Parathyroid adenoma (tissue), 2 donors: Measurements from ENCODE around the gene ZNF554.

Source experiments
- H2AFZ ChIP-seq: fragments of 300-600 bp; sonication (generic); one replicate; pipeline ENCODE4 v1.7.0; 2017; ENCODE audit warnings: antibody characterized with exemption, mild to moderate bottlenecking
- H3K27ac ChIP-seq: fragments of 300-600 bp; sonication (generic); one replicate; pipeline ENCODE4 v1.7.0; 2017
- H3K27me3 ChIP-seq: fragments of 300-600 bp; sonication (generic); one replicate; pipeline ENCODE4 v1.7.0; 2017; ENCODE audit warnings: low read length; ENCODE audit not compliant: control insufficient read depth, insufficient read depth
- H3K36me3 ChIP-seq: fragments of 300-600 bp; sonication (generic); one replicate; pipeline ENCODE4 v1.7.0; 2017; ENCODE audit warnings: low read length; ENCODE audit not compliant: control insufficient read depth, insufficient read depth
- H3K4me1 ChIP-seq: fragments of 300-600 bp; sonication (generic); one replicate; pipeline ENCODE4 v1.7.0; 2017; ENCODE audit warnings: control low read depth
- H3K4me2 ChIP-seq: fragments of 300-600 bp; sonication (generic); one replicate; pipeline ENCODE4 v1.7.0; 2017; ENCODE audit warnings: low read length
- H3K4me3 ChIP-seq: fragments of 300-600 bp; sonication (generic); one replicate; pipeline ENCODE4 v1.7.0; 2017; ENCODE audit warnings: low read depth, low read length
- H3K79me2 ChIP-seq: fragments of 300-600 bp; sonication (generic); one replicate; pipeline ENCODE4 v1.7.0; 2017; ENCODE audit warnings: control low read depth
- H3K9ac ChIP-seq: fragments of 300-600 bp; sonication (generic); one replicate; pipeline ENCODE4 v1.7.0; 2017; ENCODE audit warnings: mild to moderate bottlenecking
- H3K9me3 ChIP-seq: fragments of 300-600 bp; sonication (generic); one replicate; pipeline ENCODE4 v1.7.0; 2017; ENCODE audit warnings: low read length; ENCODE audit not compliant: control insufficient read depth
- TF ChIP-seq, protein P1 (sequence below): fragments of 300-600 bp; sonication (generic); IDR thresholded peaks from one replicate; pipeline ENCODE4 v1.7.0; 2017; ENCODE audit warnings: antibody characterized with exemption, mild to moderate bottlenecking
- donor health status: primary hyperparathyroidism.

The ZNF554 gene

DNA sequence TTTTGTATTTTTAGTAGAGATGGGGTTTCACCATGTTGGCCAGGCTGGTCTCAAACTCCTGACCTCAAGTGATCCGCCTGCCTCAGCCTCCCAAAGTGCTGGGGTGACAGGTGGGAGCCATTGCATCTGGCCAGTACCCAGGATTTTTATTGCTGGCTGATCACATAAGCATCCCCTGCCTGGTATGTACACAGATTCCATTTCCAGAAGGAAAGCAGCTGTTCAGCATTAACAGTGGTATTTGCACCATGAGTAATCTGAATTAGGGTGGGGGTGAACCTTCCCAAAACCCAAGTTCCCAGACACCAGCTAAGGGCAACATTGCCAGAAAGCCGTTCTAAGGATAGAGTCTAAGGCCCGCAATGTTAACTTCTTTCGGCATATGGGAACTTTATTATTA lies 28.9 kb downstream of the ZNF554 start:
- Histone ChIP-seq H3K9ac (no peak overlapping the region), H3K9me3 (peaks cover 5% of the 10 kb centered on the region), H3K4me1 (no peaks in the 10 kb centered on the region), H3K27me3 (no peaks in the 10 kb centered on the region), H3K27ac (no peak overlapping the region), H3K79me2 (peaks cover 3% of the 10 kb centered on the region), H3K4me3 (no peak overlapping the region), H3K4me2 (no peak overlapping the region), H3K36me3 (peaks cover 17% of the 10 kb centered on the region), H2AFZ (no peak overlapping the region)
- TF ChIP-seq, protein P1, sequence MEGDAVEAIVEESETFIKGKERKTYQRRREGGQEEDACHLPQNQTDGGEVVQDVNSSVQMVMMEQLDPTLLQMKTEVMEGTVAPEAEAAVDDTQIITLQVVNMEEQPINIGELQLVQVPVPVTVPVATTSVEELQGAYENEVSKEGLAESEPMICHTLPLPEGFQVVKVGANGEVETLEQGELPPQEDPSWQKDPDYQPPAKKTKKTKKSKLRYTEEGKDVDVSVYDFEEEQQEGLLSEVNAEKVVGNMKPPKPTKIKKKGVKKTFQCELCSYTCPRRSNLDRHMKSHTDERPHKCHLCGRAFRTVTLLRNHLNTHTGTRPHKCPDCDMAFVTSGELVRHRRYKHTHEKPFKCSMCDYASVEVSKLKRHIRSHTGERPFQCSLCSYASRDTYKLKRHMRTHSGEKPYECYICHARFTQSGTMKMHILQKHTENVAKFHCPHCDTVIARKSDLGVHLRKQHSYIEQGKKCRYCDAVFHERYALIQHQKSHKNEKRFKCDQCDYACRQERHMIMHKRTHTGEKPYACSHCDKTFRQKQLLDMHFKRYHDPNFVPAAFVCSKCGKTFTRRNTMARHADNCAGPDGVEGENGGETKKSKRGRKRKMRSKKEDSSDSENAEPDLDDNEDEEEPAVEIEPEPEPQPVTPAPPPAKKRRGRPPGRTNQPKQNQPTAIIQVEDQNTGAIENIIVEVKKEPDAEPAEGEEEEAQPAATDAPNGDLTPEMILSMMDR, result no peak

DNA sequence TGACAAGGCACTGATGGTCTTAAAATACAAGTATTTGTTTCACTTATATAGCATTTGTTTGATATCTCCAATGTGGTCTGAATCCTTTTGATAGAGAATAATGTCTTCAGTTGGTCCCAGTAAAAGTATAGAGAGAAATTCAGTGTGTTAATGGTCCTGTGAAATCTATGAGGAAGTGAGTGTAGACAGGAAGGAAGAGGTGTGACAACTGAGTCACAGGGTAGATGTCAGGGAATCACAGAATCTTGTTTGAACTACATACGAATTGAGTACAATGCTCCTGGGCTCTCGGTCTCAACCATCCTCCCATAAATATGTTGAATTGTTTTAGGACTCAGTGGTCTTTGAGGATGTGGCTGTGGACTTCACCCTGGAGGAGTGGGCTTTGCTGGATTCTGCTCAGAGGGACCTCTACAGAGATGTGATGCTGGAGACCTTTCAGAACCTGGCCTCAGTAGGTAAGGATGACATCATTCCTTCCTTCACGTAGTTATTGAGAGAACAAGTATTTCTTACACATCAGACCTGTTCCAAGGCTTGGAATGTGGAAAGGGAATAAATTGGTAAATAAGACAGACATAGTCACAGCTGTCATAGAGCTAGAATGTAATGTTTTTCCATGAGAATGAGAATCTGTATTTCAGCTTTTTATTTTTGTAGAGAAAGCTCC lies 30.7 kb downstream of the ZNF554 start:
- TF ChIP-seq, protein P1, result no peak
- H3K9me3 ChIP-seq, result peaks cover 5% of the 10 kb centered on the region
- no peak overlapping the region for H3K4me2 ChIP-seq
- H3K79me2 ChIP-seq, result peaks cover 3% of the 10 kb centered on the region
- H3K4me3 ChIP-seq, result no peak overlapping the region
- no peak overlapping the region for H3K9ac ChIP-seq
- no peak overlapping the region for H2AFZ ChIP-seq
- no peaks in the 10 kb centered on the region for H3K4me1 ChIP-seq
- no peaks in the 10 kb centered on the region for H3K27me3 ChIP-seq
- H3K36me3 ChIP-seq, result peaks cover 19% of the 10 kb centered on the region
- no peak overlapping the region for H3K27ac ChIP-seq

DNA sequence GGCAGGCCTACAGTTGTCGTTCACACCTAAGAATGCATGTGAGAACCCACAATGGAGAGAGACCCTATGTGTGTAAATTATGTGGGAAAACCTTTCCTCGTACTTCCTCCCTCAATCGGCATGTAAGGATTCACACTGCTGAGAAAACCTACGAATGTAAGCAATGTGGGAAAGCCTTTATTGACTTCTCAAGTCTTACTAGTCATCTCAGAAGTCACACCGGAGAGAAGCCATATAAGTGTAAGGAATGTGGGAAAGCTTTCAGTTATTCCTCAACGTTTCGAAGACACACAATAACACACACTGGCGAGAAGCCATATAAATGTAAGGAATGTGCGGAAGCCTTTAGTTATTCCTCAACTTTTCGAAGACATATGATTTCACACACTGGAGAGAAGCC lies 32.9 kb downstream of the ZNF554 start:
- Histone ChIP-seq H3K36me3 (peaks cover 19% of the 10 kb centered on the region), H3K4me1 (no peaks in the 10 kb centered on the region), H3K4me2 (no peak overlapping the region), H3K79me2 (no peaks in the 10 kb centered on the region), H2AFZ (no peak overlapping the region), H3K9me3 (peaks cover 5% of the 10 kb centered on the region), H3K9ac (no peak overlapping the region), H3K27ac (no peak overlapping the region), H3K27me3 (no peaks in the 10 kb centered on the region), H3K4me3 (no peak overlapping the region)
- TF ChIP-seq, protein P1, result no peak

GRCh38 chr19:2853015-2853606 lies 33.4 kb downstream of the ZNF554 start:
- Histone ChIP-seq H3K4me1 (no peaks in the 10 kb centered on the region), H3K36me3 (peaks cover 19% of the 10 kb centered on the region), H3K4me2 (no peak overlapping the region), H3K4me3 (no peak overlapping the region), H3K9me3 (peaks cover 5% of the 10 kb centered on the region), H3K9ac (no peak overlapping the region), H2AFZ (no peak overlapping the region), H3K79me2 (no peaks in the 10 kb centered on the region), H3K27ac (no peak overlapping the region), H3K27me3 (no peaks in the 10 kb centered on the region)
- TF ChIP-seq, protein P1, result no peak

GRCh38 chr19:2854849-2855248 lies 35.2 kb downstream of the ZNF554 start:
- H3K9me3 ChIP-seq, result peaks cover 5% of the 10 kb centered on the region
- H3K27ac ChIP-seq, result no peak overlapping the region
- H2AFZ ChIP-seq, result no peak overlapping the region
- H3K4me1 ChIP-seq, result no peaks in the 10 kb centered on the region
- peaks cover 19% of the 10 kb centered on the region for H3K36me3 ChIP-seq
- no peak overlapping the region for H3K4me2 ChIP-seq
- TF ChIP-seq, protein P1, result no peak
- no peak overlapping the region for H3K4me3 ChIP-seq
- no peak overlapping the region for H3K9ac ChIP-seq
- no peaks in the 10 kb centered on the region for H3K79me2 ChIP-seq
- H3K27me3 ChIP-seq, result no peaks in the 10 kb centered on the region
